GM19043 (cell line): ENCODE results near the gene PITPNM3.

Source experiments
- ATAC-seq: cut with Tn5 transposase; IDR thresholded peaks from one replicate; pipeline ENCODE4 v1.9.1; 2021; ENCODE audit warnings: low read depth; ENCODE audit not compliant: unreplicated experiment

Gene PITPNM3

DNA sequence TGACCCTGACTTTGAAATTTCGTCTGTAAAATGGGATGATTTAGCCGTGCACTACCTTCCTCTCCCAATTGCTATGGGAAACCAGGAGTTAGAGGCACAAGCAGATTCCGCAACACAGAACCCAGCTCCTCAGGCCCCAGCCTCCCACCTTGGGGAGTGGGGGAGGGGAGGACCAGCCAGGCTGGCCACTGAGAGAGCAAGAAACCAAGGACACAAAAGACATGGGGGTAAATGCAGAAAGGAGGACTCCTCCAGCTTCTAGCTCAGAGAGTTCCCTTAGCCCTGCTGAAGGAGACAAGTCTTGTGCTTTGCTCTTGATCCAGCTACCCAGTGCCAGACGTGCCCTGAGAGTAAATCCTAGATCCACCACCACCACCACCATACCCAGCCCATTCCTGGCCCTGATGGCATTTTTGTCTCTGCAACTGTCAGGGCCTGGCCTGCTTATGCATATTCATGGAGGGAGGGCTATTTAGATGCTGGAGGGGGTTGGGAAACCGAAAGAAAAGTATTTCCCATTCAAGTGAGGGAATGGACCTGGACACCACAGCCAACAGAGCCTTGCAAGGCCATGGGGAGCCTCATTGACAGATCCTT, 25.9 kb downstream of the PITPNM3 start:
- no peak for ATAC-seq

DNA sequence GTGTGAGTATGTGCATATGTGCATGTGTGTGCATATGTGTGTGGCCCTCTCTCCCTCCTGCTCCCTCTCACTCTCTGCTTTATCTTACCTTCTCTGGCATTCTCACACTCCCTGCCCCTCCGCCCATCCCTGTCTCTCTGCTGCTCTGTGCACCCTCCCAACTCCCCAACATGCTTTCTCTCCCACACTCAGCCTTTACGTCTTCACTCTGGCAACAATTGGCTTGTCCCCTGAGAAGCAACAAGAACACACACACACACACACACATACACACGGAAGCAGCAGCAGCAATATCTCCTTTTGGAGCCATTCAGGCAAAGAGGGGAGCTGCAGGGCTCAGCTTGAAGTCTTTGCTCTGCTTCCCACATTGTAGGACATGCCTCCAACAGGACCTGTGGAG, 27.8 kb downstream of the PITPNM3 start:
- no peak for ATAC-seq

DNA sequence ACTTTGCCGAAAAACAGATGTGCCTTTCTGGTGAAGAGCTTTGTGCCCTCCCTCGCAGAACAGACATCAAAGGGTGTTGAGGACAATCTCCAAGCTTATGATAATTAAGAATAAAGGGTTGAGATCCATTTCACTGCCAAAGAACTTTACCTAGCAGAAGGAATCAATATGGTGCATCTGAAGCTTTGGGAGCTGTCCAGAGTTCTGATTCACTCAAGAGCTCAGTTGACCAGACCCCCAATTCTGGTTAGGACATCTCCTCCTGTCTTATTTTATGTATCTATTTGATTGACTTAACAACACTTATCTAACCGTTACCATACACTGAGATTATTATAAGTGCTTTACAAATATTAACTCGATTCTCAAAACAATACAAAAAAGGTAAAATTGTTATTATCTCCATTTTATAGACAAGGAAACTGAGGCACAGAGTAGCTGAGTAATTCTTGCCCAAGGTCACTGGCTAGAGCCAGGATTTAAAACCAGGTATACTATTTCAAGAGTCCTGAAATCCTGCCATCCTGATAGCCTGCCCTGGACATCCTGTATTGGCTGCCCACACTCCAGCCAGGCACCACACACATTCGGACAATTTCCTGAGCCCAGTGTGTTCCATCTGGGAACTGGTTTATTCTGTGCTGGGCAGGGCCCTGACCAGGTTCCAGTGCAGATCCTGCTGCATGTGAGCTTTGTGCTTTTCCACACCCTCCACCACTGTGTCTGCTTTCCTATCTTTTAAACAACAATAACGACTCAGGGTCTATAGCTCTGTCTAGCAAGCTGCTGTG, 29.8 kb downstream of the PITPNM3 start:
- ATAC-seq = no peak

DNA sequence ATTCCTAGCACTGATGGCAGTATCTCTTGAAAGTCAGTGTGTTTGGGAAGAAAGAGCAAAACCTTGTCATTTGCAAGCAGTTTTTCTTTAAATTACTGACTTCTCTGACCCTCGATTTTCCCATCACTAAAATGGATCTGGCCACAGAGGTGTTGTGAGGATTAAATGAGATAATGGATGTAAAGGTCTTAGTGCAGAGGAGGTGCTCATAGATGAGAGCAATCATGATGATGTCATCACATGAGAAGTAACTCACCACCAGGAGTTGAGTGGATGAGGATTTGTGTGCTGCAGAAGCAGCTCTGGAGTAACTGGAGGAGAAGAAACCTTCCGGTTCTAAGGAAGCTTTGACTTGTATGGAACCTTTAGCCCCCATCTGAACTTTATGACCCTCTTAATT, 30.6 kb downstream of the PITPNM3 start:
- no peak for ATAC-seq

DNA sequence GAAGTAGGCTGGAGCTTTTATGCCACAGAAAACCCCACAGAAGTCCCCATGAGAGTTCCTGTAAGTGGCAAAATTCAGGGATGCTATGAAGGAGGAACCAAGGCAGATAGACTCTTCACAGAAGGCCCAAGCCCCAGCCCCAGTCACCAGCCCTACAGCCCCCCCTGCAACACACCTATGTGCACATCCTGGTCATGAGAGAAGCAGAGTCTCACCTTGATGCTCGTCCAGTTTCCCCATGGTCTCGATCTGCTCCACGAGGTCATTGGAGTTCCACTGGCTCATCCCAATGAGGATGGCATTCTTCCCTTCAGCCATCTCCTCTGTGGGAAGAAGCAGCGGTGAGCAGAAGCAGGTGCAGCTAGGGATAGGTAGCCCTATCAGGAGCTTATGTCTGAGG, 31.2 kb downstream of the PITPNM3 start:
- no peak for ATAC-seq

DNA sequence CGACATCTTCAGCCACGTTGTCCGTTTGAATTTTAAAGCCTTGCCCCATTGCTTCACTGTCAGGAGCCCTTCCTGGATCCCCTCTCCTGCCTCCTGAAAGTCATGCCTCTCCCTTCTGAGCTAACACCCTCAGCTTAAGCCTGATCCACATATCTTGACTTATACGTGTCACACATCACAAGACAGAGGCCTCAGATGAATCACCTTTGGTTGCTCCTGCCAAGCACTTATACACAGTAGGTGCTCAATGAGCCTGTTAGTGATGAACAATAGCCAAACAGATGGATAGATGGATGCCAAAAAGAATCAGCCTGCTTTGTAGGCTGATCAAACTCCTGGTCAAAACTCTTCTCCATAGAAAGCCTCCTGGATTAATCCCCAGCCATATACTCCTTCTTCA, 31.8 kb downstream of the PITPNM3 start:
- no peak for ATAC-seq

DNA sequence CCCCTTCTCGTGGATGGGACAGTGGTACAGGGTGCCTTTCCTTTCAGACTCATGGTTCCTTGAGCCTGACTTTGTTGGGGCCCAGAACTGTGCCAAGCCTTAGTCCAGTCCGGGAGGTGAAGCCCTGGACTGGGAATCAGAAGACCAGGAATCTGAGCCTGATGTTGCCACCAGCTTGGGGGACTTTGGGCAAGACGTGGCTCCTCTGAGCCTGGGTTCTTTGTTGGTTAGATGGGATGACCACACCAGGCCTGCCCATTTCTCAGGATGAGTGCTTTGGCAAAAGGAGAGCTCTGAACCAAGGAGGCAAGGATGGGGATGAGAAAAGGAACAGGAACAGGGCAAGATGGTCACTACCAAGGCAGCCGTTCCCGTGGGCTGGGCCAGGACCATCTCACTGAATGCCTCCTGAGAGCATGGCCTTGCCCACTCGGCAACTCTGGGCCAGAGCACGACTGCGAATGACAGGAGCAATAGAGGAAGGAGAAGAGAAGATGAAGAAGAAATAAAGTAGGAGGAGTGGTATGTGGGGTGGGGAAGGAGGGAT, 32.5 kb downstream of the PITPNM3 start:
- no peak for ATAC-seq

DNA sequence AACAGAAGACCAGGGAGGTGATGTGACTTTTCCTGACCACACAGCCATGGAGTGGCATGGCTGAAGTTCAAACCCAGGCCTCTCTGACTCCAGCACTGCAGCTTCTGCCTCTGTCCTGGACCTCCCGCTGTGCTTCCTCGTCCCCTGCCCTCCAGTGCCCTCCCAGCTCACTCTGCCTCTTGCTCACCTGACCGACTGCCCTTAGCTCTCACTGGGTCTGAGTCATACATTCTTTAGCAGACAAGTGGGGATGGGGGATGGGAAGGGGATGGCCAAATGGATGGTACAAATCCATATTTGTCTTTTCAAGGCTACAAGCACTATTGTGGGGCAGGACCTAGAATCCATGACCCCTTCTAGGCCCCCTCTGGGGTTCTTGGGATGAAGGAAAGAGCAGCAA, 33.0 kb downstream of the PITPNM3 start:
- no peak for ATAC-seq

DNA sequence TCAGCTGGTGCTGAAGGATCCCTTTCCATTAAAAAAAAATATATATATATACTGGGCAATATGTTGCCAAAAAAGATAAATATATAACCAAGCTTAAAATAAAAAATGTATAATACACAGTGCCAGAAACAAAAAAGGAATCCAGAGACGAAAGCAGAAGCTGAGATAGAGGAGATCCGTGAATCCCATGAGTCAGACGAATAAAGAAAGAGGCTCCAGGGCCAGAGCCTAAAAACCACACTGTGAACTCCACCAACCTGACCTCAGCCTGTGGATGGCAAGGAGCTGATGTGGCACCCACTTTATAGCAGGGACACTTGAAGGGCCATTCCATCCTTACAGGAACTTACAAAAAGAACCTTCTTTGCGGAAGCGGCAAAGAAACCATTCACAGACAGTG, 34.8 kb downstream of the PITPNM3 start:
- no peak for ATAC-seq

DNA sequence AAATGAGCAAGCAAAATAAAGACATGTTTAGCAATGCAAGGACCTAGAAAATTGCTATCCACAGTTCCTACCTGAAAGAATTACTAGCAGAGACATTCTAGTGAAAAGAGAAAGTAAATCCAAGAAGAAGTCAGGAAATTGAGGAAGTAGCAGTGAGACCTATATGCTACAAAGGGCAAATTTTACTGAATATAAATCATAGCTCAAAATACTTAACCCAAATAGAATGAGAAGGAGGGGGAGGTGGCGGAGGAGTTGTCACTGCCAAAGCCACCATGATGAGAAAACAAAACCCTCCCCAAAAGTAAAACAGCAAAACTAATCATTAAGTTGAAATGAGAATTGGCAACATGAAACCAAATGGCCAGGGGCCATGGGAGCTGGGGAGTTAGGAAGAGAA, 39.3 kb downstream of the PITPNM3 start:
- ATAC-seq = no peak

DNA sequence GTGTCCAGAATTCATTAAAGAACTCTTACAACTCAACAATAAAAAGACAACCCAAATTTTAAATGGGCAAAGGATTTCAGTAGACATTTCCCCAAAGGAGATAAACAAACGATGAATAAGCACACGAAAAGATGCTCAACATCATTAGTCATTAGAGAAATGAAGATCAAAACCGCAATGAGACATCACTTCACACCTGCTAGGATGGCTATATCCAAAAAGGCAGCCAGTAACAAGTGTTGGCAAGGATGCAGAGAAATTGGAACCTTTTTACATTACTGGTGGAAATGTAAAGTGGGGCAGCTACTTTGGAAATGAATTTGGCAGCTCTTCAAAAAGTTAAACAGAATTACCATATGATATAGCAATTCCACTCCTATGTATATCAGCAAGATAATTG, 42.0 kb downstream of the PITPNM3 start:
- no peak for ATAC-seq

DNA sequence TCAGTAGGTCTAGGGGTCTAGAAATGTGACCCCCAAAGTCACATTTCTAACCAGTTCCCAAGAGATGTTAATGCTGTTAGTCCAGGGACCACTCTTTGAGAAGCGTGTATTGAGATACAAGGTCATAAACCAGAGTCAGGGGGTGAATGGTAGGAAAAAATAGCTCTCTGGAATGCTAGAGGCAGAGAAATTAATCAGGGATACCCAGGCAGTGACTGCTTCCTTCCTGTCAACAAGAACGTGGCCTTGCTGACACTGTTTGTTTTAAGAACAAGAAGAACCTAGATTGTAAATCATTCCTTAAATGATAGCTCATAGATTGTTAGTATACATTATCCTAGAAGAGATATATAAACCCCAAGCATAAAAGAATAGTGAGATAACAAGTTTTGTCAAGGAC, 43.8 kb downstream of the PITPNM3 start:
- no peak for ATAC-seq

DNA sequence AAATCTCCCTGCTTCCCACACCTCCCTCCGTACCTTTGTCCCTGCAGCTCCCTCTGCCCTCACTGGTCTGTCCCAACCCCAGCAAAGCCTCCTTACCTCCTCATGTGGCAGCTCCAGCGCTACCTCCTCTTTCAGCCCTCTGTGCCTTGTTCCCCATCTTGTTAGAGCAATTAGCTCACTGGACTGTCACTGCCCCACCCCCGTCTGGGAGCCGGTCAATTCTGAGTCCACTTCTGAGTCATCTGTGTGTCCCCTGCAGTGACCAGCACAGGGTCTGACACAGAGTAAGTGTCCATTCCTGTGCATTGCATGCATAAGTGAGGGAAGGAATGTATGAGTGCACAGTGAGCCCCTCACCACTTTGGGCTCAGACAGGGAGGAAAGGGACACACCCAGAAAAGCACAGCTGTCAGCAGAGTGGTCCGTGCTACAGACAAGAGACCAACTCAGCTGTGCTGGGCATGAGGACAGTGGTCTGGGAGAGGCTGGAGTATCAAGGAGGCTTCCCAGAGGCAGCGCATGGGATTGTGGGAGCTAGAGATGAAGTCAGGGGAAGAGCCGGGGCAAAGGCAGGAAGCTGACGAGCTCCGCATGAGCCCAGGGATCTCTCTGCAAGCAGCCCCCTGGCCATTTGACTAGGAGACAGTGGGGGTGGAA, 45.9 kb downstream of the PITPNM3 start:
- no peak for ATAC-seq

DNA sequence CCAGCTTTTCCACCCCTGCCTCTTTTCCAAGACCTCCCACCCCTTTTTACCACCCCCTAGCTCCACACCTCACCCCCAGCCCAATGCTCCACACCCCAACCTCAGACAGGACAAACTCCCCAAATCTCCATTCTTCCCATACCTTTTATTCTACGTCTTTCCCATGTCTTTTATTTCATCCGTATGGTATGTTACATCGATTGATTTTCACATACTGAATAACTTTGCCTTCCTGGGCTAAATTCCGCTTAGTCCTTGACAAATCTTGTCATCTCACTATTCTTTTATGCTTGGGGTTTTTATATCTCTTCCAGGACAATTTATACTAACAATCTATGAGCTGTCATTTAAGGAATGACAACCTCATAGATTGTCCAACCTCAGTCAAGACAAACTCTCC, 46.4 kb downstream of the PITPNM3 start:
- ATAC-seq = no peak

DNA sequence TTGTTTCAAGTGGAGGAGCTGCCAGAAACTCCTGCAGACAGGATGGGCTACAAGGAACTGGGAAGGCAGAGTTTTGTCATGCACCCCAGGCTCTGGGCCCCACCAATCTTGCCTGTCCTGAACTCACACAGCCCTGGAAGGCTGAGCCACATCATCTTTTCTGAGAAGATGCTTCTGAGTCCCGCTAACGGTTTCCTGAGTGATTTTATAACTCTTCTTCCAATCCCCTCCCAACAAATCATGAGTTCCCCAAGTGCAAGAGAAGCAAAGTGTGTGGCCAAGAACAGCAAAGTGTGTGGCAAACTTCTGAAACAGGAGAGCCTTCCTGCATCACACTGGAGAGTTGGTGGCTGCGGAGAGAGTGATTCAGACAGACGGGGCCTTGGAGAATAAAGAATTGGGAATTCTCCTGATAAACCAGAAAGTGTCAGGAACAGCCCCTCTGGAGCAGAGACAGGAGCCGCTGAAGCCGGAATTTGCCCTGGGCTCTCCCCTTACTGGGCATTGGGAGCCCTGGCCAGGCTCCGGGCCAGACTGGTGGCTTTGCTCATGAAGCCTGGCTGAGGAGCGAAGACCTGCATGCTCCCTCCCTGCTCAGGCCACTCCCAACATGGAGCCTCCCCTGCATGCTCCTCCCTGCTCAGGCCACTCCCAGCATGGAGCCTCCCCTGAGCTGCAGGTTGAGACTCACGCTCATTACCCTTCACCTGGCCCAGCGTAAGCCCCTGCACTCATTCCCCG, 47.2 kb downstream of the PITPNM3 start:
- no peak for ATAC-seq

DNA sequence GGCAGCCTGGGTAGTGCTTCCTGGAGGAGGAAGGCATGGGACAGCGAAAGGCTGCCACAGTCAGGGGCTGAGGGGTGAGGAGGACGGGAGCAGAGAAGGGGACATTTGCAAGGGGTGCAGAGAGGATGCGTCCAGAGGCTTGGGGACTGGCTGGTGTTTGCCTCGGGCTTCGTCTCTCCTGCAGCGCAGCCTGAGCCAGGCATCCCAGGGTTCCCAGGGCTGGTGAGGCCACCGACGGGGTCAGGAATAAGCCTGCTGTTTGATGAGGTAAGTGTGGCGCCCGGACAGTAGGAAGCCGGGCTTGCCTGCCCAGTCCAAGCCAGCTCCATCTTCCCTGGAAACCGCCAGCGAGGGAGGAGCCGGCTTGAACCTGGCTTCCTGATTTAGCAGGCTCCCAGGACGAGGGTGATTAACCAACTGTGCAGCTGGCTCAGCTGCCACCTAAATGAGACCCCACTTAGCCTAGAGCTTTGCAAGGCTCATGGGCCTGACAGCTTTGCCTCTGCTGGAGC, 47.8 kb downstream of the PITPNM3 start:
- no peak for ATAC-seq

DNA sequence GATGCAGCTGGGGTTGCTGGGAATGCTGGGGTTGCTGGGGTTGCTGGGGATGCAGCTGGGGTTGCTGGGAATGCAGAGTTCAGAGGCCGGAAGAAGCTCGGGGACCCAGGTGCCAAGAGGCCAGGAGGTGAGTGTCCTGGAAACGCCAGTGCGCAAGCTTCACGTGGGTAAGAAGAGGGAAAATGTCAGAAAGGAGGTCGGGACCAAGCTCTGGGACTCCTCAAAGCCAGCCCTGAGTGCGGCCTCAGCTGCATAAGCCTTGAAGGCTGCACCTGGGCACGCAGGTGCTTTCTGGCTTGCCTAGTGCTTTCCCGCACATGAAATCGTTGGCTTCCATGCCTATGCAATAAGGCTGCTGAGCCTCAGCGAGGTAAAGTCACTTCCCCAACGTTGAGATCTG, 48.3 kb downstream of the PITPNM3 start:
- no peak for ATAC-seq

DNA sequence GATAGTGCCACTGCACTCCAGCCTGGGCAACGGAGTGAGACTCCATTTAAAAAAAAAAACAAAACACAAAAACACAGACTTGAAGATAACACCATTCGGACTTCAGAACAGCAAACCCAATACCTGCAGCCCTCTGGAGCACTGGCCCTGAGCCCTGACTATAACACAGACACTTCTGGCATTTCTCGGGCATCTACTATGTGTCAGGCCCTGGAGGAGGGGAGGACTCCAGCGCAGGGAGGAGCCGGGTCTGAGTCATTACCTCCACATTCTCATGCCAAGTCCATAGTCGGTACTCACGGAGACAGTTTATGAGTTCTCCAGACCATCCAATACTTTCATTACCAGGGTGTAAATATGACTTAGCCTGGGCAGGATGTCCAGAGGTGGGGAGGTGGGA, 48.8 kb downstream of the PITPNM3 start:
- ATAC-seq = no peak

DNA sequence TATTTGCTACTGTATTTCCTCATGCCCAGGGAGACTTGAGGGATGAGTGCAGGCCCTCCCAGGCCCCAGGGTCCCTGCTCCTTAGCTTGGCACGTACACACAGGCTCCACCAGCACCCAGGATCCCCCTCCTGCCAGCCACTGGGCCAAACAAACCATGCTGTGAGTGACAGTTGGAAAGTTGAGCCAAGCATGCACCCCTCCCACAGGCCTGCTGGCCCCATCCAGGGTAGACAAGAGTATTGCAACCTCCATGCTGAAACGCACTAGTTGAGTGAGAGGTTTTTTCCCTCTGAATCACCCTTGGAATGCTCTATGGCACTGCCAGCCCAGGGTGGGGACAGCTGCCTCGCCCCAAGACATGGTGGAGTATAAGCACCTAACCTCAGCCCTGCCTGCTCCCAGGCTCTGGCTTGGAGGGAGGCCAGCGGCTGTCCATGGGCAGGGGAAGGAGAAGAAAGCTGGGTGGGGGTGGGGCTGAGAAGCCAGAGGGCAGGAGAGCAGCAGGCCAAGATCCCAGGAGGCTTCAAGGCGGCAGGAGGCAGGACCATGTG, 49.6 kb downstream of the PITPNM3 start:
- no peak for ATAC-seq

DNA sequence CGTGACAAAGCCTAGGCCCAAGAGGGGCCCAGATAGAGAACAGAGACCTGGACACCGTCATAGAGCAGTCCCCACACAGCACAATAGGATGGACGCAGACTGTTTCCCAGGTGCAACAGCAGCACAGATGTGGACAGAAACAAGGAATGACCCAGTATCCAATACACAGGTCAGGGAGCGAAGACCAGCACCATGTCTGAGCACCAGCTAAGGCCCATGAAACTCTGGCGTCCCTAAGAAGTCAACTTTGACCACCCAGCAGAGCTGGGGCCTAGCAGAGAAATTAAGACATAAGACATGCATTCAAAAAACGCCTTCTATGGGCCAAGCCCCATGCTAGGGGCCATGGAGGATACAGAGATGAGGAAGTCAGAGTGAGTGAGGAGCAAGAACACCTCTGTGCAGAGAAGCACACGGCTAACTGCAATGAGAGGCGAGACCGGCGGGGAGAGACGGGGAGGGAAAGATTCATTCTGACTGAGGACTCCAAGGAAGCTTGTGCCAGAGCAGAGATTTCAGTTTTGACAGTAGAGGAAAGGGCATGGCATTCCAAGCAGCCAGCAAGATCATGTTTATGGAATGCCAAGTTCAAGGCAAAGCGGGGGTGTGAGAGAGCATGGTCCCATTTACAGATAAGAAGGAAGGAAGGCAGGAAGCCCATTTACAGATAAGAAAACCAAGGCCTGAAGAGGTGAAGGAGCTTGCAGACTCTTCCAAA, 50.8 kb downstream of the PITPNM3 start:
- no peak for ATAC-seq
